ENCODE data around the gene NPSR1. TPM values are rescaled to one million over a fixed set of nuclear protein-coding genes. Genes with fewer than 3 reads are reported as not detected.
"Not testable (repeated sequence)": the region's sequence is repeated elsewhere in the genome, so short reads cannot be mapped to it uniquely, and the experiment has no call there.

NPSR1 gene
- total RNA-seq, 1 donor from 2014 or later: not detected

DNA sequence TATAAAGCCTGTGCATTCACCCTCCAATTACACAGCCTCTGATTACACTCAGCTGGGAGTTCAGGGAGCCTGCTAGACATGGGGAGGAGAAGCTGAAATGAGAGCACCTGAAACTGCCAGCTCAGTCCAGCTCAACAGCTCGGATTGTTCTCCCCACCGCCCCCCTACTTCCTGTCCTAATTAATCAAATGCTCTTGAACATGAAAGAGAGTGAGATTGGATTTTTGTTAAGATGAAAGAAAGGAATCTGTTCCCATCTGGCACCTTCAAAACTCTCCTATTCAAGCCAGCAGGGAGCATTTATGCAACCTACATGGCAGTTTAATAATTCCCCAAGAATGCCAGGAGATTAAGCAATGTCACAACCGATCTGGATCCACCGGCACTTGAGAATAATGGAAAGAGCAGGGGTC is 98.0 kb downstream of the NPSR1 start:
- DNase-seq (ENCODE audit: low spot score in 2 of 2): no peak
- no peak for FAIRE-seq

DNA sequence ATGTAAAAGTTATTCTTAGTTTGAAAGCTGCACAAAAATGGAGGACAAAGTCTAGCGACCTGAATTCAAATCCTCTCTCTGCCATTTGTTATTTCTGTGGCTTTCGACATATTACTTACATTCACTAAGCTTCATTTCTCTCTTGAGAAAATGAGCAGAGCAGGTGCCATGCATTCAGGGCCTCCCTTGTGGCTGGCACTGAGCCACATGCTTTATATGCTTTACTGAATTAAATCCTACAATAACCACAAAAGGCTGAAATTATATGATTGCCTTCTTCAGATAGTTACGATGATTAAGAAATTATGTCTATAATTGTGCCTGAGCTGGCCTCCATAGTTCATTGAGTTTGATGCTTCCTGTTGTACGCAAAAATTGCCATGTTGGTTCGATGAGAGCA is 98.7 kb downstream of the NPSR1 start:
- DNase-seq (ENCODE audit: low spot score in 2 of 2) (no peak), FAIRE-seq (no peak)

DNA sequence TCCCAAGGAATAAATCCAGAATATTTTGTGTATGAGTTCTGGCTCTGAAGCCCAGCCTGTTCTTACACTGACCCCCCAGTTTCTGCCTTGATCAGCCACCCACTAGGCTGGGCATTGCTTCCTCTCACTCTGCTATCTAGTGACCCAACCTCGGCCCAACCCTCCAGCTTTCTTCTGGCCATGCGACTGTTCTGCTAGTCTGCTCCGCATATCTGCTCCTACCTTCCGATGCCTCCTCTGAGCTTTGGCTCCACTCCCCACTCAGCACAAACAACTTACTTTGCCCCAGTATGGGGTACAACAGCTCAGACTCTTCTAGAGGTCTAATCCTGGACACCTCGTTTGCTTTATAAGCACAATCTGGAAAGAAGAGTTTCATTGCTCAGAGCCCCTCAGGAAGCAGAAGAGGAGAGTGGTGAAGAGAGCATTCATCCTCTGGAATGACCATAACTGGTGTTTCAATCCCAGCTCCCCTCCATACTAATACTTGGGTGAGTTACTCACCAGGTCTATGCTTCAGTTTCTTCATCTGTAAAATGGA is 99.6 kb downstream of the NPSR1 start:
- no peak for DNase-seq (ENCODE audit: low spot score in 2 of 2)
- FAIRE-seq: no peak

DNA sequence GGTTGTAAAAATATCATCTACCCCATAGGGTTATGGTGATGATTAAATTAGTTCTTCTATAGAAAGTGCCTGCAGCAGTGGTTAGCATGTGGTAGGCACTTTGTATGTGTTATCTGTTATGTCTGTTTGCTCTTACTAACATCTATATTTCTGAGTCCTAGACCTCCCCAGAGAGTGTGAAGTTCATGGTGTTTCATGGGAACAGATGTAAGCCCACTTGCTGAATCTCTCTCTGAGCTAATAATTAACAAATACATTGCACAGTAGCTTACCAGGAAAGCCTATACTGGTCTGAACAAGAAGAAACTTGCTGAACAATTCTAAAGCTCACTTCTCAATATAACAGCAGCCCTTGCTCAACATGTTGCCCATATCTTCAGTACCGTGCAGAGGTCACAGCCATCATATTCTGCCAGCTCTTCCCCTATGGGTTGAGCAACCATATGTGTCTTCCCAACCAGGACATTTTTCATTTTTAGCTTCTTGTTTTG is 100.1 kb downstream of the NPSR1 start:
- FAIRE-seq (no peak), DNase-seq (ENCODE audit: low spot score in 2 of 2) (no peak)

DNA sequence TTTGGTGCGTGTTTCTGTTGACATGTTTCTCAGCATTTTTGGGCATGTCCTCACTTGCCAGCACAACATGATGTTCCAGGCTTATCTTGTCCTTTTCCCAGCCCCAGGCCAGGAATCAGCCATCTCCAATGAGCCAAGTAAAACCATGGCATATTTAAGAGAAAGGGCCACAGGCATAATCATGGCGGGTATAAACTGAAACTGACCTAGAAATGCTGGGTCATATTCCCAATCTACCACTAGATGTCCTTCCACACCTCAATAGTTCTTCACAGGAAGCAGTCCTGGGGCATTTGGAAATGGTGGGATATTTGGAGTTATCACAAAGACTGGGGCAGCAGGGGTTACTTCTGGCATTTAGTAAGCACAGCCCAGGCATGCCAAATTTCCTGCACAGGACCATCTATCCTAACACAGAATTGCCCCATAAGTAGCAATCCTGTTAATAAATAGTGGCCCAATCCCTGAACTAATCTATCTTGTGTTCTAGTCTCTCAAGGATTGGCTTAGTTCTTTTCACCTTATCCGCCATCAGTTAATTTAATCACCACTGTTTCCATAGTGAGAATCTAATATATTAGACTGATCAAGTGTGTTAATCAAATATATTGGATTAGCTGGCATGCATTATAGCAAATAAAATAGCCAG is 101.6 kb downstream of the NPSR1 start:
- FAIRE-seq (no peak), DNase-seq (ENCODE audit: low spot score in 2 of 2) (no peak)

DNA sequence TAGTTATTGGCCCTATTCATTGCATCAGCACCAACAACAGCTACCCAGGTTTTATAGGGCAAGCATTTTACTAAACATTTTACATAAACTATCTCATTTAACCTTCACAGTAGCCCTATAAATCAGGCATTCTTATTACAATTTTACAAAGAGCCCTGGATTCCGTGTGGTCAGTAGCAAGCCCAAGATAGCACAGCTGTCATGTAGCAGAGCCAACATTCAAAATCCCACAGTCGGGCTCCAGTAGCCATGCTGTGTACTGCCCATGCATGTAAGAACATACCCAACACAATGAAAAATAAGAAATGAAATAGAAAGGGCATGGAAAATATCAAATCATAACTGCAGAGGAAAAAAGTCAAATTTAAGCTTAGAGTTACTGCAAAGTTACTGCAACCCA is 102.3 kb downstream of the NPSR1 start:
- no peak for FAIRE-seq
- DNase-seq (ENCODE audit: low spot score in 2 of 2): no peak

DNA sequence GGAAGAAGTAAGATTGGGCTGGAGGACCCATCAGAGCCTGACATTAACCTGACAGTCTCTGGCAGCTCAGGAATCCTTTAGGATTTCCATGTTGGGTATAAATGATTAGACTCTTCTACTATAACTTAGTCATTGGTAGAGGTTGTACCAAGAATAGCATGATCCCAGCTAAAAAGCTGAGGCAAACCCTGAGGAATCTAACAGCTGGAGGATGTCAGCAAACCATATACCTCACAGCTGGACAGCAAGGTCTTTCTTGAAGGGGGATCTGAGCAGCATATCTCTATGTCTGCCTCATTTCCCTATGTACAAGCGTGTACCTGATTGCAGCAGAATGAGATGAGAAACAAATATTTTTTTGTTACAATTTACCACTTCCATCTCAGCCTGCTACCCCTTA is 103.2 kb downstream of the NPSR1 start:
- FAIRE-seq: no peak
- no peak for DNase-seq (ENCODE audit: low spot score in 2 of 2)

DNA sequence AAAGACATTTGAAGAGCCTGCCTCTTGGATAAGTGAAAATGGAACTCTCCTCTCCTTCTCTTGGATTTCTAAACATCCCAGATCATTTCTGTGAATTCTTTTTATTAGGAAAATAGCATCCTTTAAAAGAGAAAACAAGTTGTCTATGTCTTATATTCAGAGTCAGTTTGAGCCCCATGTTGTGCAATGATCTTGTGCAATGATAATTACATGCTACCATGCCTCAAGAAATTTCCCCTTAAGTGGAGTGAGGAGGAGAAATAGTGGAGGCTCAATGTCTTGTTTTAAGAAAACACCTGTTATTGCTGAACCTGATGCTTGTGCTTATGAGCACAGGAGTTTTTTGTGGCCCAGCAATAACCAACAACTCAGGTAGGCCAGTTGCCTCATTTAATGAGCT is 103.6 kb downstream of the NPSR1 start:
- no peak for FAIRE-seq
- no peak for DNase-seq (ENCODE audit: low spot score in 2 of 2)

DNA sequence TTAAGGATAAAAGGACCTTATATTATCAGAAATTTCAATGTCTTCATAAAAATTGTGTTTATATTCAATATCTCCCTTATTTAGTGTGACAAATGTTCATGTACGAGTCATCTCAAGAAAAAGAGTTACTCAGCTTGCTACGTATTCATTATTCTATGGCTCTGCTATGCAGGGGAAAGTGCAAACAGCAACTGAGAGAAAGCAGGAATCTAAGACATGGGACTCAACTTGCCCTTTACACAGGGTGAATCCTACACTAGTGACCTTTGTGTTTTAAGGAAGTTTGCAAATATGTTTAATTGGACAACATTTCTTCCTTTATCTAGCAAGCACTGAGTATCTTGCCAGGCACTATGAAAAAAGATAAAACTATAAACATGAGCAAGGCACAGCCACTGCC is 104.7 kb downstream of the NPSR1 start:
- FAIRE-seq: no peak
- no peak for DNase-seq (ENCODE audit: low spot score in 2 of 2)

DNA sequence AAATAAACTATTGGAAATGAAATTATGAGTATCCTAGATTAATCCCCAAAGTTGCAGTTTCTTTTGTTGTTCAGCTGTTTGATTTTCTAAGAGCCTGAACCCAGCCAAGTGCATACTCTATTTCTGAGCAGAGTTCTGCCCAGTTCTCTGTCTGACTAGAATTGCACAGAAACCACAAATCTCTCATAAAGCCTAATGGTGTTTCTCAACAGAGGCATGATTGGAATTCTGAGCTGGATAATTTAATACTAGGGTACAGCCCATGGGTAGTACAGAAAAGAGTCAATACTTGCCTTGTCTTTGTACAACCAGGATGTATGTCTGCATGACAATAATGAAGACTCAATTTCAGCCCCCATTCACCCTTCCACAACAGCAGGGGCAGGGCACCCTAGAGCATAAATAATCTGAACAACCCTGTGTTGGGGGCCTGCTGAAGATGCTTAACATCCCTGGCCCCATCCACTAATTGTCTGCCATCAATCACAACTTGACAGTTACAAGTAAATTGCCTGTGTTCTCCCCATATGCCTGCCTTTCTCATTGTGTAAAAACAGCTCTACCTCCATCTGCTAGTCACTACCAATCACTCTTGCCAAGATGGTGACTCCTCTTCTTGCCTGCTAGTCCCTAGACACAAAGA is 114.4 kb downstream of the NPSR1 start:
- FAIRE-seq (no peak), DNase-seq (ENCODE audit: low spot score in 2 of 2) (no peak)

DNA sequence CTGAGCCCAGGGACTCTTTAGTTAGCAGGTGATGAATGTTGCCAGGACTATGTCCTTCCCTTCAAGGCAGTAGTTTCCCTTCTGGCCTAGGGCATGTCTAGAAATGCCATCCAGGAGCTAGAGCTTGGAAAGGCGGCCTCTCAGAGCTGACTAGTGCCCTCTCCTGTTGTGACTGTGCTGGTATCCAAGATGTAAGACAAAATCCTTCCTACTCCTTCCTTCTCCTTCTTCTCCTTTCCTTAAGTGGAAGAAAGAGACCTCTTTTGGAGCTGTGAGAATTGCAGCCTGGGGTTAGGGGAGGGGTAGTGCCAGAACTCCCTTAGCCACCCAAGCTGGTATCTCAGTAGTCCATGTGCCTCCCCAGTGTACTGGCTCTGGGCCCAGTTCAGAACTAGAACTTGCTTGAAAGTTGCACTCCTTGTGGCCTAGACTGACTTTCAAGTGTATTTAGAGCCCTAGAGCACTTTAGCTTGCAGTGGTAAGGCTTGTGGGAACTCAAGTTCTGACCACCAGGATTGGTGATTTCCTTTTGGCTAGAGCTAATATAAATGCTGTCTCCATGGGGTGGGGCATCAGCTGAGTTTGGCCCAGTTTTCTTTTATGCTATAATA is 118.8 kb downstream of the NPSR1 start:
- DNase-seq (ENCODE audit: low spot score in 2 of 2) (no peak), FAIRE-seq (no peak)

DNA sequence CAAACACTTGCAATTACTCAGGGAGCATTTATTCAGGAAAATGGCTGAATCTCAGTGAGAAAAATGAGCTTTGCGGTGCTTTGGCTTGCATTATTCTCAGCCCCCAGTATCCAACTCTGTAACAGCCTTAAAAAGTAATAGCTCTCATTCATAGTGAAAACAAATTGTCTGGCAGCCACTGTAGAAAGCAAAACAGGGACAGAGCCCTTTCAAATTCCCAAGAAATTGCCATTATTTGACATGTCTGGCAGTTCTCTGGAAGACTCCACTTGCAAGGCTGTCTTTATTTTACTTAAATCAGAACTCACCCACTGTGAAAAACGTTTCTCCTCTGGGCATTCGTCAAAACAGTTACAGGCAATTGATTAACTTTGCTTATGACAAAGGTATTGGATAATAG is 122.5 kb downstream of the NPSR1 start:
- no peak for DNase-seq (ENCODE audit: low spot score in 2 of 2)
- no peak for FAIRE-seq

DNA sequence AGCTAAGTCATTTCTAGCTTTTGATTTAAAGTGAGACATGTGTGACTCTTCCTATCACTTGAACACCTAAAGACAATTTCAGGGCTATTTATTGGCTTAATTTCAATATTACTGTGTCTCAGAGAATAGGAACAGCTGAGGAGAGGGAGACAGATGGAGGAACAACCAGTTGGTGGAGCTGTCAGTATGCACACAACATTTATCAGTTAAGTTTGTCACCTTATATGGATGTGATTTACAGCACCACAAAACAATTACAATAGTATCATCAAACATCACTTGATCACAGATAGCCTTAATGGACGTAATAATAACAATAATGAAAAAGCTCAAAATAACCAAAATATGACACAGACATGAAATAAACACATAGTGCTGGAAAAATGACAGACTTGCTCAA is 129.6 kb downstream of the NPSR1 start:
- DNase-seq (ENCODE audit: low spot score in 2 of 2): no peak
- no peak for FAIRE-seq

DNA sequence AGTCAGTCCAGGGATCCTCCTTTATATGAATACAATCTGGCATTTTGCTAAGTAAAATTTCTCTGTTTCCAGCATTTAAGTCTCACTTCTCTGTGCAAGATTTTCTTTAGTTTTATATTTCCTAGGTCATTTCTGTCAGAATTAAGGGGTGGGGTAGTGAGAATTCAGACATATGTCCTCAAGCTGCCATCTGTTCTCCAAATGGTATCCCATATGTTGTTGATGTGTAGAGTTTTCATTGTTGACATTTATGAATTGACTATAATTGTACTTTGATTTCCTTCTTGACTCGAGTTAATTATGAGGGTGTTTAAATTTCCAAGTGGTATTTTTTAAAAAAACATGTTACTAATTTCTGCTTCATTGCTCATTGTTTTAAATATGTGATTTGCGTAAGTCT is 148.8 kb downstream of the NPSR1 start:
- DNase-seq (ENCODE audit: low spot score in 2 of 2) (no peak), FAIRE-seq (no peak)

DNA sequence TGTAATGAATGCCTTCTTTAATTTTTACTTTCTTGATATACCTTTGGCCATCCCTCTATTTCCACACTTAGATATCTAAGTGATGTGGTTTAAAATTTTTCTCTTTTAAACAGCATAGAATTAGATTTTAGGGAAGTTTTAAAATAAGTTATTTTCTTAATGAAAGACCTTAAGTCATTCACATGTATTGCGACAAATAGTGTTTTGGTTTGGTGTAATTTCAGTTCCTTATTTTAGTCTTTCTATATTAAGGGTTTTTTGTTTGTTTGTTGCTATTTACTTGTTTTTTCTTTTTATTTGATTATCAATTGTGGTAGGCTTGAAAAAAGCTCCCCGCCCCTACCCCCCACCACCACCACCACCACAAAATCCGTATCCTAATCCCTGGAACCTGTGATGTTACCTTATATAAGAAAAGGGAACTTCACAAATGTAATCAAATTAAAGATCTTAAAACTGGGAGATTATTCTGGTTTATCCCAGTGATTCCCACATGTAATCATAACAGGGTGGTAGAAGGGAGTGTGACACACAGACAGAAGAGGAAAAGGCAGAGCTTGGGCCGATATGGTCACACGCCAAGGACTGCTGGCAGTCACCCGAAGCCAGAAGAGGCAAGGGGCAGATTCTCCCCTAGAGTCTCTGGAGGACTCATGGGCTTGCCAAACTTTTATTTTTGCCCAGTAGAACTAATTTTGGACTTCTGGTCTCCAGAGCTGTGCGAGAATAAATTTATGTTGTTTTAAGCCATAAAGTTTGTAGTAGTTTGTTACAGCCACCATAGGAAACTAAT is 149.7 kb downstream of the NPSR1 start:
- FAIRE-seq (no peak), DNase-seq (ENCODE audit: low spot score in 2 of 2) (no peak)

DNA sequence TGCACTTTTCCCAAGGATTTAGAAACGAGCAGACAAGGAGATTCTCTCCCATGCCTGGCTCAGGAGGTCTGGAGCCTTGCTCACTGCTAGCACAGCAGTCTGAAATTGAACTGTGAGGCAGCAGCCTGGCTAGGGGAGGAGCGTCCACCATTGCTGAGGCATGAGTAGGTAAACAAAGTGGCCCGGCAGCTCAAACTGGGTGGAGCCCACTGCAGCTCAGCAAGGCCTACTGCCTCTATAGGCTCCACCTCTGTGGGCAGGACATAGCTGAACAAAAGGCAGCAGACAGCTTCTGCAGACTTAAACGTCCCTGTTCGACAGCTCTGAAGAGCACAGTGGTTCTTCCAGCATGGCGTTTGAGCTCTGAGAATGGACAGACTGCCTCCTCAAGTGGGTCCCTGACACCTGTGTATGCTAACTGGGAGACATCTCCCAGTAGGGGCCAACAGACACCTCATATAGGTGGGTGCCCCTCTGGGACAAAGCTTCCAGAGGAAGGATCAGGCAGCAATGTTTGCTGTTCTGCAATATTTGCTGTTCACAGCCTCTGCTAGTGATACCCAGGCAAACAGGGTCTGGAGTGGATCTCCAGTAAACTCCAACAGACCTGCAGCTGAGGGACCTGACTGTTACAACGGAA is 156.3 kb downstream of the NPSR1 start:
- not testable (repeated sequence) for FAIRE-seq; DNase-seq (ENCODE audit: low spot score in 2 of 2)

DNA sequence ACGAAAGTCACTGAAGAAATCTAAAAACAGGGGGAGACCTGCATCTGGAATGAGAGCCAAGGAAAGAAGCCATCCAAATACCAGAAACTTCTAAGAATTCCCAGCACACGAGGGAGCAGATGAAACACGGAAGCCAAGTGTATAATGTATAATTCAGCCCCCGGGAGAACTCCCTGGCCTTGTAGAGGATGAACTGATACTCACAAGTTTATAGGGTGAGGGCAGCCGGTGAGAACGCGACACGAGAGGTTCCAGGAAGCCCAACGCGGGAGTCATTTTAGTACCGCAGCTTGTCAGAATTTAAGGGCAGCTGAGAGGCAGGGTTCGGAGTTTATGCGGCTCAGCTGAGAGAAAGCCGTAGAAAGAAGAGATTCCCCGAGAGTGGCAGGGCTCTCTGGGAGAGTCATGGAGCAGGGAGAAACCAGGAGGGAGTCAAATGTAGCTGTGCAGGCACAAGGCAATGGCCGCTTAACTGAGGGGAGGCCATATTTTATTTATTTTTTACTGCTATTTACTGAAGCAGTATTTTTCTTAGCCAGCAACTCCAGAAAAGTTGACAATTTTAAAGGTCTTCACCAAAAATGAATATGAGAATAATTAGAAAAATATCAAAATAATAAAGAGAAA is 164.0 kb downstream of the NPSR1 start:
- DNase-seq (ENCODE audit: low spot score in 2 of 2) (no peak), FAIRE-seq (no peak)

DNA sequence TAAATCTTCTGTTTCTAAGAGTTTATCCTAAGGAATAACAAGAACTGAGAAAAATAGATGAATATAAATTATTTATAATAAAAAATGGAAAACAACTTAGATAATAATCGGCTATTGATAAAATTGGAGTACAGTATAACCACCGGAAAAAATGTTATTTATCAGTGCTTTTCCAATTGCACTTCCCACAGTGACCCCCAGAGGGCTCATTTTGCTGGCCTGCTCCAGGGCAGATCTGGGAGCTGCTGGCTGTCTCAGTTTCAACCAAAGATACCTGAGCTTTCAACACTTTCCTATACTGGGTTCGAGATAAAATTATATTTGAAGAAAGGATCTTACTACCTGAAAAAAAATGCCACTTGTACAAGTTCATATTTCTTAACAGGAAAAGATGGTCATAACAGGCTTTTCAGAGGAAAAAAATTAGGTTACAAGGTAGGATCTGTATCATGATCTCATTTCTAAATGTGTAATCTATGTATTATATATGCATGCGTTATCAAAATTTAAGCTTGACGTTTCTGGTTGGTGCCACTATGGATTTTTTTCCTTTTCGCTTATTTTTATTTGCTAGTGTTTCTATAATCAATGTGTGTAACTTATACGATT is 165.7 kb downstream of the NPSR1 start:
- FAIRE-seq (peak; percentile 50), DNase-seq (ENCODE audit: low spot score in 2 of 2) (peak; percentile 19 to 42)

DNA sequence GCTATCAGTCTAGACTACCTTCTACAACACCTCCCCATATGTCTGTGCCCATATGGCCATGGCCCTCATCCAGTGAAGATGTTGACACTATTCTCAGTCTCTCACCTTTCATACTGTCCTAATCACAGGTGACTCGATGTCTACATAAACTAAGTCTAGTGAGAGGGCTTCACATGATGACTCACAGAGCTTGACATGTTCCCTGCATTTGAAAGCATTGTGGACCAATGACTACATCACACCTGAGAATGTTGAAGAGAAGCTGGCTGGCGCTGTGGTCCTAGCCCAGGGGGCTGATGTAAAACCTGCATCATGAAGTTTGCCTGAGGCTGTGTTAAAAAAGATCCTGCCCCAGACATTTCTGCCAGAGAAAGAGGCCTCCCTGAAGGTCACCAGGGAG is 167.2 kb downstream of the NPSR1 start:
- DNase-seq (ENCODE audit: low spot score in 2 of 2) (no peak), FAIRE-seq (no peak)

DNA sequence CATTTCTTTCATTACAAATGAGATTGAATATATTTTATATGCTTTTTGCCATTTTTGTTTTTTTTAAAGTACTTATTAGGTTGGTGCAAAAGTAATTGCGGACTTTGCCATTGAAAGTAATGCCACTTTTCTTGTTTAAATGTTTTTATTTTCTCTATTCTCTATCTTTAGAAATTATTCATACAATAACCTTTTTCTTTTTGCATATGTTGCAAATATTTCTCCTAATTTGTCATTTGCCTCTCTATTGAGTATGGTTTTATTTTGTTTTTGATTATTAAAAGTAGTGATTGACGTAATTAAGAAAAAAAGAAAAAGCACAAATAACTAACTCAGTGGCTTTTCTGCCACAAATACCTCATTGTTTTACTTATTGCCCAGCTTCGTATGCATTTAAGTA is 172.4 kb downstream of the NPSR1 start:
- FAIRE-seq (peak; percentile 34), DNase-seq (ENCODE audit: low spot score in 2 of 2) (no peak)

Measured in frontal cortex (tissue), 4 donors.